NCI-H510A treated with DMSO at 0.1 percent for 48 hours (cell line): ENCODE data around the gene TTC23.

Experiments
- DNase-seq: peaks from one replicate; lab custom pipeline; 2025; lab: John Stamatoyannopoulos, UW

Gene TTC23

GRCh38 chr15:99102332-99103235 is 146.8 kb downstream of the TTC23 start:
- no peak for DNase-seq

GRCh38 chr15:99101501-99101900 is 147.9 kb downstream of the TTC23 start:
- DNase-seq: no peak

GRCh38 chr15:99100245-99101173 is 148.9 kb downstream of the TTC23 start:
- peak; percentile 7 for DNase-seq

- no peak for DNase-seq
Measured at GRCh38 chr15:99099661-99100060, 149.7 kb downstream of the TTC23 start.

- no peak for DNase-seq
Measured at GRCh38 chr15:99098991-99099390, 150.4 kb downstream of the TTC23 start.

GRCh38 chr15:99098426-99098825 is 151.0 kb downstream of the TTC23 start:
- no peak for DNase-seq

- no peak for DNase-seq
Measured at GRCh38 chr15:99097441-99098410, 151.7 kb downstream of the TTC23 start.

GRCh38 chr15:99096894-99097426 is 152.4 kb downstream of the TTC23 start:
- DNase-seq: no peak

GRCh38 chr15:99096173-99096893 is 153.0 kb downstream of the TTC23 start:
- no peak for DNase-seq

- no peak for DNase-seq
Measured at GRCh38 chr15:99095626-99096025, 153.8 kb downstream of the TTC23 start.

GRCh38 chr15:99092554-99093172 is 156.7 kb downstream of the TTC23 start:
- DNase-seq: no peak

- DNase-seq: no peak
Measured at GRCh38 chr15:99090938-99091337, 158.4 kb downstream of the TTC23 start.

GRCh38 chr15:99090011-99090699 is 159.2 kb downstream of the TTC23 start:
- DNase-seq: no peak

- DNase-seq: no peak
Measured at GRCh38 chr15:99087405-99087943, 161.9 kb downstream of the TTC23 start.

- no peak for DNase-seq
Measured at GRCh38 chr15:99086327-99086667, 163.1 kb downstream of the TTC23 start.
